GM21576 (cell line): ENCODE measurements around the gene CXCL14.

Source experiments
- ATAC-seq: cut with Tn5 transposase; IDR thresholded peaks from one replicate; pipeline ENCODE4 v1.9.1; 2021; ENCODE audit warnings: mild to moderate bottlenecking, moderate library complexity; ENCODE audit not compliant: unreplicated experiment

CXCL14 gene

GRCh38 chr5:135568923-135569360 lies 9.8 kb downstream of the CXCL14 start:
- ATAC-seq: no peak

- no peak for ATAC-seq
Measured at GRCh38 chr5:135568246-135568645, 10.5 kb downstream of the CXCL14 start.

- no peak for ATAC-seq
Measured at GRCh38 chr5:135567661-135568060, 11.1 kb downstream of the CXCL14 start.

- ATAC-seq: no peak
Measured at GRCh38 chr5:135566422-135567400, 12.1 kb downstream of the CXCL14 start.

- peak; percentile 45 for ATAC-seq
Measured at GRCh38 chr5:135565725-135566421, 12.9 kb downstream of the CXCL14 start.

- no peak for ATAC-seq
Measured at GRCh38 chr5:135565266-135565665, 13.5 kb downstream of the CXCL14 start.

- no peak for ATAC-seq
Measured at GRCh38 chr5:135564331-135564730, 14.5 kb downstream of the CXCL14 start.

- no peak for ATAC-seq
Measured at GRCh38 chr5:135561266-135561665, 17.5 kb downstream of the CXCL14 start.

GRCh38 chr5:135560858-135561257 lies 17.9 kb downstream of the CXCL14 start:
- ATAC-seq: peak; percentile 92

GRCh38 chr5:135559354-135559753 lies 19.4 kb downstream of the CXCL14 start:
- no peak for ATAC-seq

GRCh38 chr5:135557076-135557838 lies 21.5 kb downstream of the CXCL14 start:
- ATAC-seq: no peak

GRCh38 chr5:135556620-135557019 lies 22.2 kb downstream of the CXCL14 start:
- ATAC-seq: no peak

GRCh38 chr5:135555530-135555929 lies 23.3 kb downstream of the CXCL14 start:
- no peak for ATAC-seq

GRCh38 chr5:135553688-135554462 lies 24.9 kb downstream of the CXCL14 start:
- no peak for ATAC-seq

GRCh38 chr5:135551593-135552447 lies 27.0 kb downstream of the CXCL14 start:
- peak; percentile 67 for ATAC-seq

- no peak for ATAC-seq
Measured at GRCh38 chr5:135549413-135549812, 29.4 kb downstream of the CXCL14 start.

- ATAC-seq: no peak
Measured at GRCh38 chr5:135547590-135548254, 31.1 kb downstream of the CXCL14 start.

GRCh38 chr5:135546912-135547311 lies 31.9 kb downstream of the CXCL14 start:
- ATAC-seq: no peak

- no peak for ATAC-seq
Measured at GRCh38 chr5:135546101-135546500, 32.7 kb downstream of the CXCL14 start.
